ENCODE measurements around the gene PPP2R5C. TPM values are rescaled to one million over a fixed set of nuclear protein-coding genes. Genes with fewer than 3 reads are reported as not detected.

The PPP2R5C gene
- total and polyA plus RNA-seq, 12 donors, result 66.8 to 257 (median 222) TPM

- H3K4me3 ChIP-seq, result no peak overlapping the region
- H3K9me3 ChIP-seq, result no peaks in the 10 kb centered on the region
- H3K27me3 ChIP-seq, result no peaks in the 10 kb centered on the region
- DNase-seq, result no peak
- no peak for TF ChIP-seq CTCF (IDR thresholded peaks at IDR 0.05)
- H3K27ac ChIP-seq, result no peak overlapping the region
- peaks cover 0 to 100% (median 74%) of the 10 kb centered on the region in 9 donors for H3K36me3 ChIP-seq
- ATAC-seq, result no peak
- H3K4me1 ChIP-seq, result no peaks in the 10 kb centered on the region
- 94 to 95% methylated on average over 12 of the region's 12 CpGs for WGBS, 2 donors
- intact Hi-C loops (cut with DNase I), result loop anchor here in 1 of 10 donors (10.0 kb wide), 1 partner anchor 120 kb away; no protein-coding TSS in a partner anchor
Measured at GRCh38 chr14:101894365-101895081, 133.0 kb downstream of the PPP2R5C start.

GRCh38 chr14:101895256-101895655, 133.7 kb downstream of the PPP2R5C start:
- no peak overlapping the region for H3K4me3 ChIP-seq
- no peaks in the 10 kb centered on the region for H3K9me3 ChIP-seq
- intact Hi-C loops (cut with DNase I), result loop anchor here in 1 of 10 donors (10.0 kb wide), 1 partner anchor 120 kb away; no protein-coding TSS in a partner anchor
- no peak for TF ChIP-seq CTCF (IDR thresholded peaks at IDR 0.05)
- no peak for ATAC-seq
- H3K27me3 ChIP-seq, result no peaks in the 10 kb centered on the region
- no peaks in the 10 kb centered on the region for H3K4me1 ChIP-seq
- H3K36me3 ChIP-seq, result peaks cover 0 to 100% (median 68%) of the 10 kb centered on the region in 9 donors
- H3K27ac ChIP-seq, result no peak overlapping the region
- 95% methylated on average over 9 of the region's 9 CpGs for WGBS, 2 donors
- DNase-seq, result no peak

GRCh38 chr14:101897326-101897725, 135.8 kb downstream of the PPP2R5C start:
- WGBS, 2 donors, result 97 to 99% methylated on average over 9 of the region's 9 CpGs
- Histone ChIP-seq H3K27me3 (no peaks in the 10 kb centered on the region), H3K4me1 (peaks cover 0 to 3% (median 0%) of the 10 kb centered on the region in 9 donors), H3K4me3 (no peak overlapping the region), H3K27ac (no peak overlapping the region), H3K9me3 (no peaks in the 10 kb centered on the region), H3K36me3 (peaks cover 0 to 100% (median 74%) of the 10 kb centered on the region in 9 donors)
- intact Hi-C loops (cut with DNase I), result loop anchor here in 1 of 10 donors (10.0 kb wide), 1 partner anchor 123 kb away; no protein-coding TSS in a partner anchor
- no peak for ATAC-seq
- no peak for DNase-seq
- no peak for TF ChIP-seq CTCF (IDR thresholded peaks at IDR 0.05)

GRCh38 chr14:101898416-101898815, 136.9 kb downstream of the PPP2R5C start:
- Histone ChIP-seq H3K27me3 (no peaks in the 10 kb centered on the region), H3K4me1 (peaks cover 0 to 11% (median 6%) of the 10 kb centered on the region in 9 donors), H3K4me3 (no peak overlapping the region), H3K9me3 (no peaks in the 10 kb centered on the region), H3K36me3 (peaks cover 0 to 100% (median 73%) of the 10 kb centered on the region in 9 donors), H3K27ac (no peak overlapping the region)
- WGBS, 2 donors, result 95 to 97% methylated on average over 8 of the region's 8 CpGs
- TF ChIP-seq CTCF (IDR thresholded peaks at IDR 0.05), result no peak
- no peak for DNase-seq
- ATAC-seq, result no peak
- intact Hi-C loops (cut with DNase I), result loop anchor here in 1 of 10 donors (10.0 kb wide), 1 partner anchor 124 kb away; no protein-coding TSS in a partner anchor

All from heart right ventricle (tissue), 16 donors.